ENCODE measurements around the gene FILIP1L. TPM values are rescaled to one million over a fixed set of nuclear protein-coding genes. Genes with fewer than 3 reads are reported as not detected.

The FILIP1L gene
- total RNA-seq, 2 donors from 2014 or later = 77.0 to 86.6 TPM

DNA sequence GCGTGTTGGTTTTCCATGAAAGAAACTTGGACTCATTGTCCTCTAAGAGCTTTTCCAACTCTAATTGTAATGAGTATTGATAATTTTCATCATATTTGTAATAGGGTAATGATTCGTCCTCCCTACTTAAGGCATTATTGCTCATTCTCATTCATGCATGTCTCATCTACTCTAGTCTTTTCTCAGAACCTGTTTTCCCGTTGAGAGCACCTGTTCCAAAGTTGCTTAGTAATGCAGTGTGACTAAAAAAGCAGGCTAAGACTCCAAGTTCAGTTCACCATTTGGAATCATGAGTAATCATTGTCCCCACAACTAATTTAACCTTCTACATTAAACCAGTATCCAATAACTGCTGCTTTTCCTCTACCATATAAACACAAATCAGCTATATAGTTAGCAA, 84.0 kb downstream of the FILIP1L start:
- DNase-seq = no peak
- no peak for ATAC-seq
- intact Hi-C loops (cut with DNase I) = no loop called here

DNA sequence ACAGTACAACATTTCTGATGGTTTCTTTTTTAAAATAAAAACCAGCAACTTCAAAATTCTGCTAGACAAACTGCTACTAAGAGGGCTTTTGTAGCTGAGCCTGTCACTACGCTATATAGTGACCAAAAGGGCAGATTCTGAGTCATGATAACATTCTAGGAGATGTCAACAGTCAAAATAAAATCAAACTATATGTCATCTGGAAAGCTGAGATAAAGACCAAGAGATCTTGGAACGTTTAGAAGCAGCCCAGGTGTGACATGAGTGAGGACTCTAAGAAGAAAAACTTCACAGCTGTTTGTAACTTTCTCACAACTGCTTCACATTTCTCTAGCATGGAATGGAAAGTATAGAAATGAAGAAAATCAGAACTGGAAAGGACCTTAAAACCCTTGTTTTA, 84.6 kb downstream of the FILIP1L start:
- intact Hi-C loops (cut with DNase I) = no loop called here
- no peak for ATAC-seq

DNA sequence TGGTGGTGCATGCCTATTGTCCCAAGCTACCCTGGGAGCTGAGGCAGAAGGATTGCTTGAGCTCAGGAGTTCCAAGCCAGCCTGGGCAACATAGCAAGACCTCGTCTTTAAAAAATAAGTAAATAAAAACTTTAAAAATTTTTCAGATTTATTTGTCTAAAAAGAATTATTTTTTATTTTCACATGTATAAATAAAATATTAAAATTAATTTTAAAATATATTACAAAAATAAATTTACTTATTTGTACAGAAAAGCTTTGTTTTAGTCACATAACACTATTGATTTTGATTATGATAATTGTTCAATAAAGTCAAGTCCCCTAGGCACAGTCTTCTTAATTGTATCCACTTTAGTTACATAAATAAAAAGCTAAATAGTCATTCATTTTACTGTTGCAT, 85.2 kb downstream of the FILIP1L start:
- DNase-seq (no peak), ATAC-seq (no peak)
- intact Hi-C loops (cut with DNase I) = no loop called here

More for the DNA sequence above, 84.6 kb downstream of the FILIP1L start:
- DNase-seq = no peak

DNA sequence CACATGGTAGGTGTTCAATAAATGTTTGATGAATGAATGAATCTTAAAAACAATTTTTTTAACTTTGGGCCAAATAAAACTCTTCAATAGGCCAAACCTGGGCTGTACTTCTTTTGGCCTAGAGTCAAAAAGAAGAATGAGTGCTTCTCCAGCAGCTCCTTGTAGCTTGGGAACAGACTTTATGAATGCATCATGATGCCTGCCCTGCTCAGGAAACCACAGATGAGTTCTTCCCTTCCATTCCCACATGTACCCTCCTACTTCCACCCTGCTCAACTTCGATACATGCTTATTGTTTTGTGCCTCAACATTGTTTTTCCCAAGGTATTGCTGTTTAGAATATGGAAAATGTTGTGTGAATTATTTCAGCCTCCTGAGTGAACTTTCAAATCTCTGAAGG, 87.0 kb downstream of the FILIP1L start:
- intact Hi-C loops (cut with DNase I) = no loop called here
- DNase-seq (no peak), ATAC-seq (no peak)

DNA sequence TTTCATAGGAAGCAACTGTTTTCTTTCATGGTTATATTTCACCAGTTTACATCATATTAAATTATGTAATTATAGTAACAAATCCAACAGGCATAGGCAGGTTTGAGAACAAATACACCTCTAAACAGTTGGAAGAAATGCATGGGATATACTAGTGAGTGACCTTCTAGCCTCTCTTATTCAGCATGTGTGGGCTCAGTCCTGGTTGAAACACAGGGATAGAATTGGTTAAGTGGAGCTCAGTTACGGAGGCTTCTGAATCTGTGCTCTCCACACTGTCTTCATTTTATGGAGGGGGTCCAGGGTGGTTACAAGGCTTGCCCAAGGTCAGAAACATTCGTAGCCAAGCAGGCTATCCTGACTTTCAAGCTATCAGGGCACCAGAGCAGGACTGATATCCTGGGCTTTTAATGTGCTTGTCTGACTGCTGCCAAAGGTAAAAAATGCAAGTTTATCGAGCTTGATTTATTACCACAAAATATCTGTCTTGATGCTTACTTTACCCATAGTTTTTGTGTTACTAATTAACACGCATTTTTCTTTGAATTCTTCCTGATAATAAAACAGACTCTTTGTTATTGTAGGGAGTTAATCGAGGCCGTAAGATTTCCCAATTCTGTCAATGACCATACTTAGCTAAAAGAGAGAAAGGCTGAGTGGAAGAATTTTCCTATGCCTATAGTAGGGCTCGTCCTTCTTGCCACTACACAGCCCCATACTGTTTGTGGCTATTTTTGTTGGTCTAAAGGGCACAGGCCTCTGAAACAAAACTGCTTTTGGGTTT, 89.6 kb downstream of the FILIP1L start:
- intact Hi-C loops (cut with DNase I) = no loop called here
- no peak for DNase-seq
- ATAC-seq = peak; percentile 56 to 79

DNA sequence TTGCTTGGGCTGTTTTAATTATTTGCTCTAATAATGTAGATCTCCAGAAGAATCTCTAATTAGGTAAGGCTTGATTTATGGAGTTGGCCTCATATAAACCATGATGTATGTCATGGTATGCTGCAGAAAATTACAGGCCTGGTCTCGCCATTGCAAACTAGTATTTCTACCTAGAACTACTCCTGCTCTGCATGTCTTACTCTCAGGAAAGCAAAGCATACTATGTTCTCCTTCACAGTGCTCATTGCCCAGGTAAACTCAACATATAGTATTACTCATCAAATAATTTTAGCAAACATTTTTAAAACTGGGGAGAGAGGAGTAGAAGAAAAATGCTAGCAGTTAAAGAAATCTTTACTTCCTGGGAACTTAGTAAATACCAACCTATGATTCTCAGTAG, 90.7 kb downstream of the FILIP1L start:
- ATAC-seq (no peak), DNase-seq (no peak)
- intact Hi-C loops (cut with DNase I) = no loop called here

DNA sequence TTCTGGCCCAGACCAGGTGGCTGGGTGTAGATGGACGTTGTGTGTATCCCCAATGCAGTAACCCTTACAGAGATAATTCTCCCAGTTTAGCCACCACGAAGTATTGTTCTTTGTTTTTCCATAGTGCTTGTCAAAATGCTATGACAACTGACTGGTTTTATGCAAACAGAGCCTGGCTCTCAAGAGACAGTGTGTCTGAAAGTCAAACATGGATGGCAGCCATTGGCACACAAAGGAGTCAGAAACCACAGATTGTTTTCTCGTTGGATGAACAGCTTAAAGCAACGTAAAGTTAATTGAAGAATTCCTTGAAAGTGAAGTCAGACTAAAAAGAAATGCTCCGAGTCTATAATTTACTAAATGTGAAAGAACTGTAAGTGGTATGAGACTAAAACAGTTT, 91.2 kb downstream of the FILIP1L start:
- ATAC-seq (no peak), DNase-seq (no peak)
- intact Hi-C loops (cut with DNase I) = no loop called here

DNA sequence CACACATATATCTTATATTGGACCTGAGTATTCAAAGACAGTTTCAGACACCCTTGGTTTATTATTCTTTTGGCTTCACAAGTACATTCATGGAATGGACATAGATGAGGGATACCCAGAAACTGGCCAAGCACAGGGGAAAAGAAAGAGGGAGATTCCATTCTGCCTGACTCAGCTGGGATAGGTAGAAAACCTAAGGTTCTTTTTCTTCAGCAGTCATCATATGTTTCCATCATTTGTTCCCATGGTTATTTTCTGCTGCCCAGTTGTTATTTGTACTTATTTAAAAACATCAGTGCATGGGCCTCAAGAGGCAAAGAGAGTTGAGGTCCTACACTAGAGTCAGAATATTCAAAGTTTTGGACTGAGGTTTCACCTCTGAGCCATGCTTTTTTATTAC, 91.8 kb downstream of the FILIP1L start:
- intact Hi-C loops (cut with DNase I) = no loop called here
- DNase-seq (no peak), ATAC-seq (no peak)

DNA sequence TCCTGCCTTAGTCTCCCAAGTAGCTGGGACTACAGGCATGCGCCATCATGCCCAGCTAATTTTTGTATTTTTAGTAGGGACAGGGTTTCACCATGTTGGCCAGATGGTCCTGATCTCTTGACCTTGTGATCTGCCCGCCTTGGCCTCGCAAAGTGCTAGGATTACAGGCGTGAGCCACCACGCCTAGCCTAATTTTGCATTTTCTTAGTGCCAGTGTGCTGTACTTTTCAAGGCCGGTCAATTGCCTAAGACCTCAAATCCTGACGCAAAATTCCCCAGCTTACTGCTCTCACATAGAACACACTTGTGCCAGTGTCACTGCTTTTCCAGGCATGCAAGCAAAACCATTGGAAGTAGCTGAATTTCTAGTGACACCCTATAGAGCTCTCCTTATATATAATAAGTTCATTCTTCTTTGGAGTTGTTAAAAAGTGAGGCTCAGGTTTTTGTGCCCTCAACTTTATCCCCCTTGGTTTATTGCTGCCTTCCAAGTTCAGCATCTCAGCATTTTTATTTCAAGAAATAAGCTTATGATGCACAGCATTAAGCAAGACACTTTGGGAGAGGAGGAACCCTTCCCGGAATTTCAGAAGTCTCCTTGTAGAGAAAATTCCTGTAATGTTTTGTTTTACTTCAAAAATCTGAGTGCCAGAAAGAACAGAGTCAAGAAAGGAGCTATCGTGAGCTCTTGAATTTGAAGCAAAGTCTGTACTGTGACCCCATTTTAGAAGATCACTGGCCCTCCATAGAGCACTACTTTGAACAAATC, 93.2 kb downstream of the FILIP1L start:
- DNase-seq (no peak), ATAC-seq (peak in 1 of 2 donors; percentile 19)
- intact Hi-C loops (cut with DNase I) = no loop called here

DNA sequence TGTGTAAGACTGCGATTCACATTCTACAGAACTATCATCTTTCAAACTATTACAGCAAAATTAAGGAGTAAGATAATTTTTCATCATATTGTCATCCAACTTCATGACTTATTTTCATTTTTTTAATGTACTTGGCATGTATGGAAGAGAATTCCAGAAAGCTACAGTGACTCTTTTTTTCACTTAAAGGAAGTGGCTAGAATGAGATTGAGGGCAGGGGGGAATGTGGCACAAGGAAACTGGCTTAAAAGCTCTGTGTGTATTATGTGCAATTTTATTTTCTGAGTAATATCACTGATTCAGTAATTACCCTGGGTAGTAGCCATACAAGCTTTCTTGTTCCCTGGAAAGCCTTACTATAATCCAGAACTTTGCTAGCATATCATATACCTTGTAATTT, 94.6 kb downstream of the FILIP1L start:
- ATAC-seq (no peak), DNase-seq (no peak)
- intact Hi-C loops (cut with DNase I) = no loop called here

DNA sequence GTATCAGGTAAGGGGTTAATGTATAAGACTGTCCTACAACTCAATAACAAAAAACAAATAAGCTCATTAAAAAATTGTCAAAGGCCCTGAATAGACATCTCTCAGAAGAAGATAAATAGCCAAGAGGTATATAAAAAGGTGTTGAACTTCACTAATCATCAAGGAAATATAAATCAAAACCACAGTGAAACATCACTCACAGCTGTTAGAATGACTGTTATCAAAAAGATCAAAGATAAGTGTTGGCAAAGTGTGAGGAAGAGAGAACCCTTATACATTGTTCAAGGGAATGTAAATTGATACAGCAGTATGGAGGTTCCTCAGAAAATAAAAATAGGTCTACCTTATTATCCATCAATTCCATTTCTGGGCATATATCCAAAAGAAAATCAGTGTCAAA, 95.5 kb downstream of the FILIP1L start:
- no peak for ATAC-seq
- intact Hi-C loops (cut with DNase I) = no loop called here
- no peak for DNase-seq

DNA sequence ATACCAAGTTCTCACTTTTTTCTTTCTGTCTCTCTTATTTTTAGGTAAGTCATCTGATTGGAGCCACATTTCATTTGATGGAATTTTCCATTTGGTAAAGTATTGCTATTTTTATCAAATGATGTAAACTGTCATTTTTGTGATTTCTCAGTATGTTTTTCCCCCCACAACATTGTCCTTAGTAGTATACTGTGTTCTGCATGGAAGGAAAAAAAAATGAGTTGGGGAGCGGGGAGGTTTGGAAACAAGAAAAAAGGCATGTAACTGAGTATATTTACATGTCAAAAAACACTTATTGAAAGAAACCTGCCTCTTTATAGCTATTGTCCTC, 104.2 kb downstream of the FILIP1L start:
- no peak for ATAC-seq

DNA sequence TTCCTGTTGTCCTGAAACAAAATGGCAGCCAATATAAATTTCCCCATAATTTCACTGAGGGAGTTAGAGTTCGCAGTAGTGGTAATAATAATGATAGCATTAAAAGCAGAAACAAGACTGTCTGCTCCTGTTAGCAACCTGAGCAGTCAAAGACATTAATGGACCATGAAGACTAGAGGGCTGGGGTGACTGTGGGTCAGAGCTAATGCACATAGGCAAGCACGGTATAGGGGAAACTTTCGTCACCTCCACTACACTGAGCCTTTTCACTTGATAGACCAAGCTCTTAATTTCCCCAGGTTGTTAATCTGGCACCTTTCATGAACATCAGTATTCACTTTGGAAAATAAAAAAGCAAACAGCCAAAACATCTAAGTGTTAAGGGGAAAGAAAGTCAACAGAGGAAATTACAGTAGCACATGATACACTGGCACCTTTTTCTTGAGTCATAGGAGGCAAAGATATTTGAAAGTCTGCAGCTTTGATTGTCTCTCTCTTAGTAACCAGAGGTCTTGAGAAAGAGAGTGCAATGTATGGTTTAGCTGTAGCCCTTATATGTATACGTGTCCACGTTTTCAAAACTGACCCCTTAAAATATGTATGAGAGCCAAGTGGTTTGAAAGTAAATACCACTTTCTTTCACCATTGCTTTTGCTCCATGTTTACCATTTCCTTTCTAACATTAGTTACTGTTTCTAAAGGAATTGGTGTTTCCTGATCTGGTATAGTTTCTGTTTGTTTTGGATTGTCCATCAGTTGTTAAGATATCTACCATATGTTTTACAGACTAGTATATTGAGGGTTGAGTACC, 104.8 kb downstream of the FILIP1L start:
- DNase-seq = no peak
- ATAC-seq = no peak
- intact Hi-C loops (cut with DNase I) = no loop called here

More for the DNA sequence above, 104.2 kb downstream of the FILIP1L start:
- intact Hi-C loops (cut with DNase I) = no loop called here
- no peak for DNase-seq

DNA sequence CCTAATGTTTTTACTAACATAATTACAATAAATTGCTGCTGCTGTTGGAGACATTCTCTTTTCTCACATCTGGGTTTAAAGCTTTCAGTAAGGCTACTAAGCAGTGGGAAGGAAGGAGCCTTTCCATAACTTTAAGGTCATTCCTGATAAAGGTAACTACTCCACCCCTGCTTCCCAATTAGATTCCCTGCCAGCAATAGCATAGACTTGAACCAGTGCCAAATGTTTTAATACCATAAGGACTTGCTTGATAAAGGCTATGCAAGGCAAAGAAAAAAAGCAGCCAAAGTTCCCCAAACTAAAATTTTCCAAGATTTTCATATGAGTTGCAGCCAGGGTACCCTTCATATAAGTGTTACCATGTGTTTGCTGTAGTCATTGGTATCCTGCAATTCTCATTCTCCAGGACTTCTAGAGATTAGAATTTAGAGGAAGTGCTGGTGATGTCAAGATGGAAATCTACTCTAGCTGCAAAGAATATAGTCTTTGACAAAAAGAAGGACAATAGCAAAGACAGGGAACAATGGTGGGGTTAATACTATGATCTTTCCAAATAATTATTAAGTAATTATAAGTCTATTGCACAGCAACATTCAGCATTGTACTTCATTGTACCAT, 106.1 kb downstream of the FILIP1L start:
- intact Hi-C loops (cut with DNase I) = no loop called here
- no peak for DNase-seq
- ATAC-seq = no peak

DNA sequence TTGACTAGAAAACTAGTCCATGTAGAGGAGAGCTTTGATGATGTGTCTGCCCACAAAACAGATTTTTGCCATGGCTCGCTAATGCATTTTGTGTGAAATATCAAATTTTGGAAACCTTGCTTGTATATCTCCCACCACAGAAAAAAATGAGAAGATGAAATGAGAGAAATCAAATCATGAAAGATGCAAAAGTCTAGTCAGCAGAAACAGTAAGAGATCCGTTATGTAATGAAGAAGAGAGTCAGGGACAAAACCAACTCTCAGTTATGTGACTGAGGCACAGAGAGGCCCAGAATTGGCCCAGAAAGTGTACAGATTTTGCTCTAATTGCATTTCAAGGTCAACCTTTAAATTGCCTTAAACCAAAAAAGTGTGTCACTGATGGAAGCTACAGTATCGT, 107.0 kb downstream of the FILIP1L start:
- DNase-seq = no peak
- intact Hi-C loops (cut with DNase I) = no loop called here

DNA sequence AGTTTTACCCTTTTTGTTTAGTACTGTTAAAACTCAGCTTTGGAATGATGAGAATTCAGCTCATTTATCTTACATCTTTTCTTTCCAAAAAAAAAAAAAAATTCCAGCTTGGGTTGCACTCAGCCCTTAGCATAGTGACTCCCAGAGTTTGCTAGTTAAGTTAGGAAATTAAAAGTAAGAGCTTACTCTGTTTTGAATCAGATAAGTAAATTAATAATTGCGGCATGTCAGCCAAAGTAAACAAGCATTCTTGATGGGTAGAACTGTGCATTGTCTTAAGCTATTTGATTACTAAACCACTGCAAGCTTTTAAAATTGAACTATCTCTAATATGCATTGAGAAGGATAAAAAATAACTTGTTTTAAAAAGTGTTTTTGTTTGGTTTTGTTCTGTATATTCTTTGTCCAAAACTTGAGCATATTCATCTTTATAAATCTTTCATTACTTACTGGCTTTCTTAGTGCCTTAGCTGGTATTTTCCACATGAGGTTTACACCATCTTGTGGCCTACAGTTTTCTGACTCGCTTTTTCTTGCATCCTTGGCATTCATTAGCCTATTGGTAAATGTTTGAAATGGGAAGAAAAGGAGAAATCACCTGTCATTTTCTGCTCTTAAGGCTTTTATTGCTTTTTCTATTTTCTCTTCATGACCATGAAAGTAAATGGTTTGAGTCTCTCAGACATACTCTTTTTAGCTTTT, 107.6 kb downstream of the FILIP1L start:
- ATAC-seq (peak in 1 of 2 donors; percentile 21), DNase-seq (no peak)
- intact Hi-C loops (cut with DNase I) = no loop called here

More for the DNA sequence above, 107.0 kb downstream of the FILIP1L start:
- no peak for ATAC-seq

DNA sequence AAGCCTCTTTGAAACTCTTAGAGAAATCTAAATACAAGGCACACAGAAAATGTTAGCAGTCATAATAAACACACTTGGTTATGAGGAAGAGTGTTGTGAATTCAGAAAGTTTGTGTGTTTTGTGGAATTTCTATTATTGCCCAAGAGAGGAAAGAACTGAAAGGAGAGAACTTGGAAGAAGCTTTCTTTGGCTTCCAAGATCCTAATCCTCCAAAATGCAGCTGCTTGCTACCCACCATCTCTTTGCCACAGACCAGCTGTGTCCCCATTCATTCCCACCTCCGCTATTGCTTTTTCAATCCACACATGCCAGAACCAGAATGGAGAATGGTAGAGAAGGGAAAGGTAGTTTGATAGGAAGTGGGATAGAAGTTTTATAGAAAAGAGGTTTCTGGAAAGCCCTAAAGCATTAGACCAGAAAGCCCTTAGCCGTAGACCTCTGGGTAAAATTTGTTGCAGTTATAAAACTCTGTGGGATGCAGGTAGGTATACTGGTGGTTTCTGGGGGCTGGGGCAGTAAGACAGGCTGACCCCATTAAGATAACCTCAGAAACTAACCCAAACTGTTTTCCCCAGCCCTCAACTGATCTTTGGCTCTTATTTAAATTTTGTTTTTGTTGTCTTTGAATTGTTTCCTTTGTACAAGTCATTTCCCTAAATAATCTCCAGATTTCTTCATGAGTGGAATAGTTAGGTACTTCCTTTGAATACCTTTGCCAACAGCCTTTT, 108.5 kb downstream of the FILIP1L start:
- ATAC-seq = no peak
- intact Hi-C loops (cut with DNase I) = no loop called here
- DNase-seq = no peak

DNA sequence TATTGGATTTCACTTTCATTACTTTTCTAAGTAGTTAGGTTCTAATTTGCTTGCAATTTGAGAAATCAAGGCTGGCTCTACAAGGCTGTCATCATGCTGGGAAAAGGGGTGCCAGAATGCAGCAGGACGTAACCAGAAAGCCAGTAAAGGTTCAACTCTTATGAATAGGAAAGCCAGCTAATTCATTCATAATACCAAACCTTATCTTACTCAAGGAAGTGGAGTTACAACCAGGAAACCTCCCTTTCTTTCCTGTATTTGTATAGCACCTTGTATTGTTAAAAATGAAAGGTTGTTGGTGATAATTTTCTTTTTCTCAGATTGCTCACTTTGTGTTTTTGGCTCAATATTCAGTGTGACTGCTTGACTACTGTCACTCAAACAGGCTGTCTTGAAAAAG, 109.4 kb downstream of the FILIP1L start:
- no peak for ATAC-seq
- DNase-seq = no peak
- intact Hi-C loops (cut with DNase I) = no loop called here

All from left cardiac atrium (tissue), 4 donors.